GM12878 (cell line): Measurements from ENCODE around the gene COL24A1. TPM values are rescaled to one million over a fixed set of nuclear protein-coding genes. Genes with fewer than 3 reads are reported as not detected.
"Not testable (repeated sequence)": the region's sequence is repeated elsewhere in the genome, so short reads cannot be mapped to it uniquely, and the experiment has no call there.

Experiments
- ATAC-seq: fragments of 200-7000 bp; cut with Tn5 transposase; 3 replicates; pipeline ENCODE4 v1.9.1; 2020; ENCODE audit warnings: mild to moderate bottlenecking, moderate library complexity
- BruUV-seq: library from RNA; stranded (reverse); fragments of 400-500 nt; replicated peaks from 2 replicates; lab custom pipeline; 2021; lab: Mats Ljungman, UMichigan
- CTCF ChIA-PET: fragments of 300-600 bp; sonication (Branson Sonifier 250); formaldehyde crosslinking; extraction: SDS; loops from one replicate; lab custom pipeline; 2021; ENCODE audit warnings: inconsistent platforms; lab: Yijun Ruan, JAX
- POLR2A ChIA-PET: fragments of 350-600 bp; formaldehyde crosslinking; extraction: SDS; loops from one replicate; lab custom pipeline; 2021; ENCODE audit warnings: inconsistent platforms; lab: Charles Lee
- RAD21 ChIA-PET: fragments of 300-600 bp; sonication (Branson Sonifier 250); formaldehyde crosslinking; loops from one replicate; lab custom pipeline; 2023; ENCODE audit warnings: antibody characterized with exemption; ENCODE audit not compliant: unreplicated experiment; lab: Charles Lee
- SMC1A ChIA-PET: fragments of 300-600 bp; sonication (Branson Sonifier 250); formaldehyde crosslinking; loops from one replicate; lab custom pipeline; 2023; ENCODE audit not compliant: unreplicated experiment, uncharacterized antibody; lab: Charles Lee
- DNase-seq: peaks from one replicate; pipeline ENCODE4 v3.0.0-alpha.2; 2011; ENCODE audit warnings: low read depth, low spot score
- FAIRE-seq: peaks from 3 replicates; lab custom pipeline; 2011; peaks lifted over from hg19 to GRCh38; lab: Jason Lieb, UNC
- H2AFZ ChIP-seq: 2 replicates; pipeline ENCODE4 v1.6.0; 2011; ENCODE audit warnings: low read depth, low read length, control low read depth; ENCODE audit not compliant: control insufficient read depth
- H3K27ac ChIP-seq: 2 replicates; pipeline ENCODE4 v1.5.1; 2011; ENCODE audit warnings: control low read depth; ENCODE audit not compliant: control insufficient read depth, insufficient read depth
- H3K27me3 ChIP-seq, 2 experiments: replicated peaks in 1 of 2; 2 replicates each; pipeline versions ENCODE4 v1.6.0 to v1.6.1; 2011; ENCODE audit warnings: low read length in 1 of 2; ENCODE audit not compliant: control insufficient read depth in 2 of 2, insufficient read depth in 2 of 2
- H3K36me3 ChIP-seq, 2 experiments: 2 replicates each; pipeline ENCODE4 v1.5.1; 2011; ENCODE audit warnings: low read length in 1 of 2; ENCODE audit not compliant: control insufficient read depth in 2 of 2, insufficient read depth in 2 of 2
- H3K4me1 ChIP-seq: 2 replicates; pipeline ENCODE4 v1.6.1; 2011; ENCODE audit warnings: mild to moderate bottlenecking, low read length, moderate library complexity, mixed read lengths; ENCODE audit not compliant: control insufficient read depth, insufficient read depth
- H3K4me2 ChIP-seq: 2 replicates; pipeline ENCODE4 v1.6.0; 2011; ENCODE audit warnings: control low read depth; ENCODE audit not compliant: control insufficient read depth, insufficient read depth
- H3K4me3 ChIP-seq: fragments of 200-600 bp; sonication (generic); 2 replicates; pipeline ENCODE4 v1.5.1; 2016
- H3K79me2 ChIP-seq: 2 replicates; pipeline ENCODE4 v1.6.0; 2011; ENCODE audit warnings: low read length; ENCODE audit not compliant: control insufficient read depth, insufficient read depth
- H3K9ac ChIP-seq: 2 replicates; pipeline ENCODE4 v1.8.0; 2011; ENCODE audit warnings: low read length, control low read depth, mixed read lengths; ENCODE audit not compliant: control insufficient read depth, insufficient read depth
- H3K9me3 ChIP-seq: replicated peaks from 3 replicates; pipeline ENCODE4 v1.5.1; 2011; ENCODE audit warnings: mild to moderate bottlenecking, low read length; ENCODE audit not compliant: control insufficient read depth, insufficient read depth
- H4K20me1 ChIP-seq: 2 replicates; pipeline ENCODE4 v1.6.0; 2011; ENCODE audit not compliant: control insufficient read depth, insufficient read depth
- ZBTB33 ChIP-seq: fragments of 450-650 bp; IDR thresholded peaks from 2 replicates; pipeline ENCODE4 v1.6.1; 2017; ENCODE audit warnings: mild to moderate bottlenecking
- WGBS: methylation state at CpG from one replicate; pipeline ENCODE4 v1.1.6; 2016; ENCODE audit warnings: low lambda C conversion rate; ENCODE audit not compliant: insufficient replicate concordance, insufficient coverage; ENCODE audit errors: missing lambda C conversion rate; 5-methylcytosine and 5-hydroxymethylcytosine counted together
- in situ Hi-C: fragments of 300-500 bp; cut with MboI; formaldehyde crosslinking; loops from 9 replicates; pipeline ENCODE4 v1.14.3; 2018; ENCODE audit warnings: mixed read lengths
- intact Hi-C: fragments of 100-400 bp; cut with micrococcal nuclease; formaldehyde crosslinking; loops from one replicate; pipeline ENCODE4 v1.14.2; 2022; ENCODE audit not compliant: unreplicated experiment
- polyA plus RNA-seq, 11 experiments: library from polyadenylated mRNA; depleted of rRNA in 4 of 11; unstranded in 6 of 11; stranded (reverse) in 5 of 11; fragments of >200 nt; fragmentation: Nextera tagmentation in 4 of 11; fragmentation: Illumina TruSeq in 1 of 11; extraction: Ambion mirVana in 4 of 11; extraction: Trizol in 1 of 11; gene quantifications; 1 replicate in 1 of 11; 2 replicates in 10 of 11; pipeline versions ENCODE4 v1.2.1 to v1.2.3, GENCODE V29; 2011 to 2016; ENCODE audit warnings: inconsistent platforms in 2 of 11, missing spikeins in 2 of 11, low read depth in 1 of 11
- total RNA-seq, 4 experiments: library from RNA; depleted of rRNA in 3 of 4; stranded (reverse); fragments of >200 nt in 3 of 4; fragmentation: Illumina TruSeq in 1 of 4; extraction: Trizol in 1 of 4; gene quantifications; 2 replicates each; pipeline versions ENCODE4 v1.2.1 to v1.2.3, GENCODE V29; 2013 to 2021
- TF ChIP-seq, protein P1 (sequence below): IDR thresholded peaks from 2 replicates; pipeline ENCODE4 v1.6.1; 2012; ENCODE audit warnings: mild to moderate bottlenecking, low read depth, low read length
- TF ChIP-seq, protein P2 (sequence below): fragments of 450-650 bp; IDR thresholded peaks from 2 replicates; pipeline ENCODE4 v1.6.1; 2016; ENCODE audit warnings: mild to moderate bottlenecking

Gene COL24A1
- total and polyA plus RNA-seq, 10 of the 15 experiments (the other 5 are each of a cell fraction or from before 2014, with no cell fraction given), result 0.19 to 4.1 (median 2.0) TPM

DNA sequence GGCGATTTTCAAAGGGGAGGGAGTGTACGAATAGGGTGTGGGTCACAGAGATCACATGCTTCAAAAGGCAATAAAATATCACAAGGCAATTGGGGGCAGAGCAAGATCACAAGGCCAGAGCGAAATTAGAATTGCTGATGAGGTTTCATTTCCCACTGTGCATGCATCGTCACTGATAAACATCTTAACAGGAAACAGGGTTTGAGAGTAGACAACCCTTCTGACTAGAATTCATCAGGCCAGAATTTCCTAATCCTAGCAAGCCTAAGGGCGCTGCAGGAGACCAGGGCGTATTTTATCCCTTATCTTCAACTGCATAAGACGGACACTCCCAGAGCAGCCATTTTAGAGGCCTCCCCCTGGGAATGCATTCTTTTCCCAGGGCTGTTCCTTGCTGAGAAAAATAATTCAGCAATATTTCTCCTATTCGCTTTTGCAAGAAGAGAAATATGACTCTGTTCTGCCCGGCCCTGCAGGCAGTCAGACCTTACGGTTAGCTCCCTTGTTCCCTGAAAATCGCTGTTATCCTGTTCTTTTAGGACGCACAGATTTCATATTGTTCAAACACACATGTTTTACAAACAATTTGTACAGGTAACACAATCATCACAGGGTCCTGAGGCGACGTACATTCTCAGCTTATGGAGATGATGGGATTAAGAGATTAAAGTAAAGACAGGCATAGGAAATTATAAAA lies 442.0 kb downstream of the COL24A1 start:
- not testable (repeated sequence) for H3K4me1 ChIP-seq
- TF ChIP-seq ZBTB33, result peak; percentile 64; the same call in 1 of the 2 replicates
- TF ChIP-seq, all 136 proteins: peak for 1; not testable (repeated sequence) for 135
- FAIRE-seq, H4K20me1 ChIP-seq, intact Hi-C loops, DNase-seq, H3K27me3 ChIP-seq, ATAC-seq, SMC1A ChIA-PET, H3K27ac ChIP-seq, H3K79me2 ChIP-seq, in situ Hi-C loops, H2AFZ ChIP-seq, H3K9ac ChIP-seq, H3K9me3 ChIP-seq, H3K36me3 ChIP-seq, H3K4me2 ChIP-seq, RAD21 ChIA-PET, H3K4me3 ChIP-seq, BruUV-seq: not testable (repeated sequence)
- 59% methylated on average over 14 of the region's 14 CpGs for WGBS
- ChIA-PET CTCF (interaction anchor here (0.6 kb wide), 1 partner anchor 351 kb away, joined by 3 read pairs; no protein-coding TSS in a partner anchor), POLR2A (interaction anchor here (0.6 kb wide), 1 partner anchor 1043 kb away, joined by 3 read pairs; no protein-coding TSS in a partner anchor)

GRCh38 chr1:85708829-85709227 lies 447.7 kb downstream of the COL24A1 start:
- Histone ChIP-seq H3K4me3 (peak overlapping the region; percentile 89; the same call in 1 of the 2 replicates), H2AFZ (peak overlapping the region; percentile 90), H3K4me2 (peak overlapping the region; percentile 56; the same call in 1 of the 2 replicates), H3K27me3 (no peaks in the 10 kb centered on the region), H3K9ac (peak overlapping the region; percentile 55), H3K4me1 (no peaks in the 10 kb centered on the region), H3K27ac (peak overlapping the region; percentile 69), H3K9me3 (no peaks in the 10 kb centered on the region; the same call in 1 of the 3 replicates), H4K20me1 (no peaks in the 10 kb centered on the region), H3K79me2 (peaks cover 39% of the 10 kb centered on the region), H3K36me3 (0 out of 4 replicates have a peak, but pooled peaks cover 0 to 4% of the 10 kb centered on the region in 2 experiments)
- ChIA-PET POLR2A (interaction anchor here (0.5 kb wide), 1 partner anchor 84 kb away, joined by 4 read pairs; no protein-coding TSS in a partner anchor), CTCF (interaction anchor here (1.0 to 1.4 kb wide), 2 partner anchors 9 to 16 kb away, joined by 4 read pairs; no protein-coding TSS in a partner anchor), RAD21 (no interaction called here), SMC1A (interaction anchor here (0.7 to 1.3 kb wide), 5 partner anchors 9 to 51 kb away, joined by 3 read pairs; no protein-coding TSS in a partner anchor)
- no peak for ATAC-seq
- no peak for DNase-seq
- BruUV-seq, result TSS peak; percentile 87
- TF ChIP-seq, protein P1, sequence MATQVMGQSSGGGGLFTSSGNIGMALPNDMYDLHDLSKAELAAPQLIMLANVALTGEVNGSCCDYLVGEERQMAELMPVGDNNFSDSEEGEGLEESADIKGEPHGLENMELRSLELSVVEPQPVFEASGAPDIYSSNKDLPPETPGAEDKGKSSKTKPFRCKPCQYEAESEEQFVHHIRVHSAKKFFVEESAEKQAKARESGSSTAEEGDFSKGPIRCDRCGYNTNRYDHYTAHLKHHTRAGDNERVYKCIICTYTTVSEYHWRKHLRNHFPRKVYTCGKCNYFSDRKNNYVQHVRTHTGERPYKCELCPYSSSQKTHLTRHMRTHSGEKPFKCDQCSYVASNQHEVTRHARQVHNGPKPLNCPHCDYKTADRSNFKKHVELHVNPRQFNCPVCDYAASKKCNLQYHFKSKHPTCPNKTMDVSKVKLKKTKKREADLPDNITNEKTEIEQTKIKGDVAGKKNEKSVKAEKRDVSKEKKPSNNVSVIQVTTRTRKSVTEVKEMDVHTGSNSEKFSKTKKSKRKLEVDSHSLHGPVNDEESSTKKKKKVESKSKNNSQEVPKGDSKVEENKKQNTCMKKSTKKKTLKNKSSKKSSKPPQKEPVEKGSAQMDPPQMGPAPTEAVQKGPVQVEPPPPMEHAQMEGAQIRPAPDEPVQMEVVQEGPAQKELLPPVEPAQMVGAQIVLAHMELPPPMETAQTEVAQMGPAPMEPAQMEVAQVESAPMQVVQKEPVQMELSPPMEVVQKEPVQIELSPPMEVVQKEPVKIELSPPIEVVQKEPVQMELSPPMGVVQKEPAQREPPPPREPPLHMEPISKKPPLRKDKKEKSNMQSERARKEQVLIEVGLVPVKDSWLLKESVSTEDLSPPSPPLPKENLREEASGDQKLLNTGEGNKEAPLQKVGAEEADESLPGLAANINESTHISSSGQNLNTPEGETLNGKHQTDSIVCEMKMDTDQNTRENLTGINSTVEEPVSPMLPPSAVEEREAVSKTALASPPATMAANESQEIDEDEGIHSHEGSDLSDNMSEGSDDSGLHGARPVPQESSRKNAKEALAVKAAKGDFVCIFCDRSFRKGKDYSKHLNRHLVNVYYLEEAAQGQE, result no peak
- TF ChIP-seq, protein P2, sequence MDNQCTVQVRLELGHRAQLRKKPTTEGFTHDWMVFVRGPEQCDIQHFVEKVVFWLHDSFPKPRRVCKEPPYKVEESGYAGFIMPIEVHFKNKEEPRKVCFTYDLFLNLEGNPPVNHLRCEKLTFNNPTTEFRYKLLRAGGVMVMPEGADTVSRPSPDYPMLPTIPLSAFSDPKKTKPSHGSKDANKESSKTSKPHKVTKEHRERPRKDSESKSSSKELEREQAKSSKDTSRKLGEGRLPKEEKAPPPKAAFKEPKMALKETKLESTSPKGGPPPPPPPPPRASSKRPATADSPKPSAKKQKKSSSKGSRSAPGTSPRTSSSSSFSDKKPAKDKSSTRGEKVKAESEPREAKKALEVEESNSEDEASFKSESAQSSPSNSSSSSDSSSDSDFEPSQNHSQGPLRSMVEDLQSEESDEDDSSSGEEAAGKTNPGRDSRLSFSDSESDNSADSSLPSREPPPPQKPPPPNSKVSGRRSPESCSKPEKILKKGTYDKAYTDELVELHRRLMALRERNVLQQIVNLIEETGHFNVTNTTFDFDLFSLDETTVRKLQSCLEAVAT, result peak; percentile 59
- intact Hi-C loops, result loop anchor here (5.0 kb wide), 1 partner anchor 308 kb away; no protein-coding TSS in a partner anchor
- 97% methylated on average over 6 of the region's 6 CpGs for WGBS
- no peak for FAIRE-seq
- in situ Hi-C loops, result no loop called here
